ENCODE measurements around the gene CMTM1. TPM values are rescaled to one million over a fixed set of nuclear protein-coding genes. Genes with fewer than 3 reads are reported as not detected.

Gene CMTM1
- total RNA-seq, 3 donors from 2014 or later: 1.4 to 3.1 (median 2.3) TPM

GRCh38 chr16:66525396-66526180 lies 40.7 kb upstream of the CMTM1 start:
- H3K27me3 Mint-ChIP-seq (ENCODE audit: low read depth): no peaks in the 10 kb centered on the region
- DNase-seq (no peak), ATAC-seq (no peak)
- H3K36me3 Mint-ChIP-seq (ENCODE audit: insufficient read depth): no peaks in the 10 kb centered on the region
- H3K9me3 Mint-ChIP-seq: no peaks in the 10 kb centered on the region
- no peak overlapping the region for H3K4me3 Mint-ChIP-seq
- peaks cover 63% of the 10 kb centered on the region for H3K4me1 Mint-ChIP-seq (ENCODE audit: low read depth)

- H3K9me3 Mint-ChIP-seq: no peaks in the 10 kb centered on the region
- no peaks in the 10 kb centered on the region for H3K27me3 Mint-ChIP-seq (ENCODE audit: low read depth)
- ATAC-seq: no peak
- no peak for DNase-seq
- H3K4me3 Mint-ChIP-seq: no peak overlapping the region
- peaks cover 36% of the 10 kb centered on the region for H3K4me1 Mint-ChIP-seq (ENCODE audit: low read depth)
- no peaks in the 10 kb centered on the region for H3K36me3 Mint-ChIP-seq (ENCODE audit: insufficient read depth)
Measured at GRCh38 chr16:66528294-66528693, 37.9 kb upstream of the CMTM1 start.

GRCh38 chr16:66529475-66529874 lies 36.8 kb upstream of the CMTM1 start:
- Mint-ChIP-seq H3K4me1 (ENCODE audit: low read depth) (peaks cover 26% of the 10 kb centered on the region), H3K9me3 (no peaks in the 10 kb centered on the region), H3K36me3 (ENCODE audit: insufficient read depth) (no peaks in the 10 kb centered on the region), H3K4me3 (no peak overlapping the region), H3K27me3 (ENCODE audit: low read depth) (no peaks in the 10 kb centered on the region)
- DNase-seq (no peak), ATAC-seq (no peak)

GRCh38 chr16:66534376-66534799 lies 31.9 kb upstream of the CMTM1 start:
- no peaks in the 10 kb centered on the region for H3K9me3 Mint-ChIP-seq
- no peaks in the 10 kb centered on the region for H3K27me3 Mint-ChIP-seq (ENCODE audit: low read depth)
- DNase-seq (no peak), ATAC-seq (no peak)
- H3K4me3 Mint-ChIP-seq: no peak overlapping the region
- peaks cover 4% of the 10 kb centered on the region for H3K36me3 Mint-ChIP-seq (ENCODE audit: insufficient read depth)
- peaks cover 9% of the 10 kb centered on the region for H3K4me1 Mint-ChIP-seq (ENCODE audit: low read depth)

GRCh38 chr16:66536525-66536924 lies 29.7 kb upstream of the CMTM1 start:
- H3K4me3 Mint-ChIP-seq: no peak overlapping the region
- ATAC-seq (no peak), DNase-seq (no peak)
- peaks cover 12% of the 10 kb centered on the region for H3K4me1 Mint-ChIP-seq (ENCODE audit: low read depth)
- H3K36me3 Mint-ChIP-seq (ENCODE audit: insufficient read depth): peaks cover 4% of the 10 kb centered on the region
- H3K27me3 Mint-ChIP-seq (ENCODE audit: low read depth): no peaks in the 10 kb centered on the region
- H3K9me3 Mint-ChIP-seq: no peaks in the 10 kb centered on the region

- ATAC-seq: no peak
- H3K9me3 Mint-ChIP-seq: no peaks in the 10 kb centered on the region
- no peaks in the 10 kb centered on the region for H3K27me3 Mint-ChIP-seq (ENCODE audit: low read depth)
- no peak overlapping the region for H3K4me3 Mint-ChIP-seq
- peaks cover 4% of the 10 kb centered on the region for H3K36me3 Mint-ChIP-seq (ENCODE audit: insufficient read depth)
- peaks cover 12% of the 10 kb centered on the region for H3K4me1 Mint-ChIP-seq (ENCODE audit: low read depth)
- no peak for DNase-seq
Measured at GRCh38 chr16:66537236-66537635, 29.0 kb upstream of the CMTM1 start.

- H3K27me3 Mint-ChIP-seq (ENCODE audit: low read depth): no peaks in the 10 kb centered on the region
- no peak overlapping the region for H3K4me3 Mint-ChIP-seq
- no peaks in the 10 kb centered on the region for H3K9me3 Mint-ChIP-seq
- ATAC-seq (no peak), DNase-seq (no peak)
- H3K36me3 Mint-ChIP-seq (ENCODE audit: insufficient read depth): peaks cover 4% of the 10 kb centered on the region
- H3K4me1 Mint-ChIP-seq (ENCODE audit: low read depth): peaks cover 12% of the 10 kb centered on the region
Measured at GRCh38 chr16:66538910-66539309, 27.3 kb upstream of the CMTM1 start.

- DNase-seq (no peak), ATAC-seq (no peak)
- H3K4me1 Mint-ChIP-seq (ENCODE audit: low read depth): peaks cover 13% of the 10 kb centered on the region
- H3K4me3 Mint-ChIP-seq: no peak overlapping the region
- no peaks in the 10 kb centered on the region for H3K27me3 Mint-ChIP-seq (ENCODE audit: low read depth)
- no peaks in the 10 kb centered on the region for H3K9me3 Mint-ChIP-seq
- H3K36me3 Mint-ChIP-seq (ENCODE audit: insufficient read depth): peaks cover 4% of the 10 kb centered on the region
Measured at GRCh38 chr16:66539623-66540469, 26.4 kb upstream of the CMTM1 start.

GRCh38 chr16:66541388-66542355 lies 24.6 kb upstream of the CMTM1 start:
- DNase-seq: no peak
- no peak overlapping the region for H3K4me3 Mint-ChIP-seq
- ATAC-seq: no peak
- peaks cover 13% of the 10 kb centered on the region for H3K4me1 Mint-ChIP-seq (ENCODE audit: low read depth)
- H3K36me3 Mint-ChIP-seq (ENCODE audit: insufficient read depth): peaks cover 4% of the 10 kb centered on the region
- H3K9me3 Mint-ChIP-seq: no peaks in the 10 kb centered on the region
- H3K27me3 Mint-ChIP-seq (ENCODE audit: low read depth): no peaks in the 10 kb centered on the region

GRCh38 chr16:66542396-66542795 lies 23.8 kb upstream of the CMTM1 start:
- DNase-seq (no peak), ATAC-seq (no peak)
- no peak overlapping the region for H3K4me3 Mint-ChIP-seq

GRCh38 chr16:66543541-66543940 lies 22.7 kb upstream of the CMTM1 start:
- Mint-ChIP-seq H3K9me3 (no peaks in the 10 kb centered on the region), H3K4me1 (ENCODE audit: low read depth) (peaks cover 19% of the 10 kb centered on the region), H3K36me3 (ENCODE audit: insufficient read depth) (no peaks in the 10 kb centered on the region), H3K4me3 (no peak overlapping the region), H3K27me3 (ENCODE audit: low read depth) (no peaks in the 10 kb centered on the region)
- DNase-seq: no peak
- no peak for ATAC-seq

More at GRCh38 chr16:66542396-66542795, 23.8 kb upstream of the CMTM1 start:
- Mint-ChIP-seq H3K36me3 (ENCODE audit: insufficient read depth) (peaks cover 3% of the 10 kb centered on the region), H3K4me1 (ENCODE audit: low read depth) (peaks cover 13% of the 10 kb centered on the region), H3K27me3 (ENCODE audit: low read depth) (no peaks in the 10 kb centered on the region), H3K9me3 (no peaks in the 10 kb centered on the region)

GRCh38 chr16:66544016-66544757 lies 22.1 kb upstream of the CMTM1 start:
- ATAC-seq (no peak), DNase-seq (no peak)
- H3K36me3 Mint-ChIP-seq (ENCODE audit: insufficient read depth): no peaks in the 10 kb centered on the region
- H3K27me3 Mint-ChIP-seq (ENCODE audit: low read depth): no peaks in the 10 kb centered on the region
- no peaks in the 10 kb centered on the region for H3K9me3 Mint-ChIP-seq
- H3K4me1 Mint-ChIP-seq (ENCODE audit: low read depth): peaks cover 23% of the 10 kb centered on the region
- H3K4me3 Mint-ChIP-seq: no peak overlapping the region

- Mint-ChIP-seq H3K9me3 (no peaks in the 10 kb centered on the region), H3K36me3 (ENCODE audit: insufficient read depth) (no peaks in the 10 kb centered on the region), H3K4me3 (no peak overlapping the region), H3K4me1 (ENCODE audit: low read depth) (peaks cover 38% of the 10 kb centered on the region), H3K27me3 (ENCODE audit: low read depth) (no peaks in the 10 kb centered on the region)
- DNase-seq (no peak), ATAC-seq (no peak)
Measured at GRCh38 chr16:66547101-66547989, 18.9 kb upstream of the CMTM1 start.
